CD4-positive, alpha-beta T cell (primary cell): ENCODE data around the gene FMNL2. TPM values are rescaled to one million over a fixed set of nuclear protein-coding genes. Genes with fewer than 3 reads are reported as not detected.

Source experiments
- ATAC-seq: fragments of 200-7000 bp; cut with Tn5 transposase; one replicate; pipeline ENCODE4 v1.10.0; 2022; ENCODE audit warnings: mild to moderate bottlenecking; ENCODE audit not compliant: poor library complexity
- CTCF ChIA-PET: fragments of 350-600 bp; sonication (Branson Sonifier 250); formaldehyde crosslinking; loops from one replicate; lab custom pipeline; 2021; ENCODE audit warnings: antibody characterized with exemption, inconsistent platforms; lab: Charles Lee
- POLR2A ChIA-PET: fragments of 350-600 bp; sonication (Branson Sonifier 250); formaldehyde crosslinking; loops from one replicate; lab custom pipeline; 2021; ENCODE audit warnings: antibody characterized with exemption, inconsistent platforms; lab: Charles Lee
- DNase-seq, 14 experiments: peaks; one replicate each; pipeline ENCODE4 v3.0.0-alpha.2; 2013 to 2020; ENCODE audit warnings: mixed read lengths in 2 of 14
- H3K27ac ChIP-seq, 2 donors: one replicate each; pipeline versions ENCODE4 v1.5.1 to v1.7.0; 2013; ENCODE audit warnings: low read length in 2 of 2, low read depth in 1 of 2, mild to moderate bottlenecking in 1 of 2
- H3K27me3 ChIP-seq, 2 experiments: 1 replicate in 1 of 2; 2 replicates in 1 of 2; pipeline versions ENCODE4 v1.6.1 to v1.7.0; 2013; ENCODE audit warnings: low read length in 2 of 2, control low read depth in 1 of 2, mild to moderate bottlenecking in 1 of 2, moderate library complexity in 1 of 2; ENCODE audit not compliant: insufficient read depth in 2 of 2, control insufficient read depth in 1 of 2
- H3K36me3 ChIP-seq: one replicate; pipeline ENCODE4 v1.6.1; 2013; ENCODE audit warnings: low read length, control low read depth; ENCODE audit not compliant: insufficient read depth
- H3K4me1 ChIP-seq: one replicate; pipeline ENCODE4 v1.6.1; 2013; ENCODE audit warnings: low read length, control low read depth; ENCODE audit not compliant: insufficient read depth
- H3K4me3 ChIP-seq: one replicate; pipeline ENCODE4 v1.5.1; 2013; ENCODE audit warnings: mild to moderate bottlenecking, low read length, moderate library complexity
- H3K9me3 ChIP-seq, 2 experiments: 1 replicate in 1 of 2; 2 replicates in 1 of 2; pipeline versions ENCODE4 v1.6.1 to v1.7.0; 2013; ENCODE audit warnings: low read length in 2 of 2, mild to moderate bottlenecking in 2 of 2, control low read depth in 1 of 2, moderate library complexity in 1 of 2; ENCODE audit not compliant: control insufficient read depth in 1 of 2, insufficient read depth in 1 of 2
- H3K27ac Mint-ChIP-seq: one replicate; pipeline ENCODE4 v1.8.0; 2020; ENCODE audit warnings: mixed read lengths
- H3K27me3 Mint-ChIP-seq: one replicate; pipeline ENCODE4 v1.8.0; 2021; ENCODE audit warnings: mixed read lengths
- H3K36me3 Mint-ChIP-seq: one replicate; pipeline ENCODE4 v1.8.0; 2021; ENCODE audit warnings: low read depth, mixed read lengths
- H3K4me1 Mint-ChIP-seq: one replicate; pipeline ENCODE4 v1.8.0; 2021; ENCODE audit warnings: low read depth, mixed read lengths
- H3K4me3 Mint-ChIP-seq: one replicate; pipeline ENCODE4 v1.8.0; 2020; ENCODE audit warnings: mild to moderate bottlenecking, mixed read lengths
- H3K9me3 Mint-ChIP-seq: one replicate; pipeline ENCODE4 v1.8.0; 2020; ENCODE audit warnings: mixed read lengths
- CTCF ChIP-seq: fragments of 200-600 bp; IDR thresholded peaks from one replicate; pipeline ENCODE4 v1.8.0; 2022; ENCODE audit warnings: antibody characterized with exemption, mild to moderate bottlenecking
- intact Hi-C, 2 experiments: fragments of 100-400 bp; cut with DNase I in 1 of 2; cut with micrococcal nuclease in 1 of 2; formaldehyde crosslinking; loops; one replicate each; pipeline versions ENCODE4 v1.15.1 to v1.9.0; 2023 to 2025; cut with DNase I, micrococcal nuclease
- total RNA-seq, 174 experiments: library from RNA in 2 of 174; stranded (reverse) in 2 of 174; gene quantifications; one replicate each; pipeline ENCODE4 v1.2.3 and lab custom pipeline; 2021 to 2026

Gene FMNL2
- total RNA-seq, 2 experiments from 2014 or later: 0.30 to 0.31 TPM

- Mint-ChIP-seq H3K27me3 (no peaks in the 10 kb centered on the region), H3K4me3 (peak overlapping the region; percentile 67), H3K27ac (peak overlapping the region; percentile 63), H3K4me1 (peaks cover 60% of the 10 kb centered on the region), H3K9me3 (no peaks in the 10 kb centered on the region), H3K36me3 (peaks cover 54% of the 10 kb centered on the region)
- no peak for TF ChIP-seq CTCF
- intact Hi-C loops: loop anchor here in 1 of 2 experiments (2.0 kb wide), 1 partner anchor 23 kb away; the partner anchor contains the start of gene PRPF40A
- Histone ChIP-seq H3K27ac (peak overlapping the region in 1 of 2 donors; percentile 21), H3K27me3 (no peaks in the 10 kb centered on the region), H3K9me3 (no peaks in the 10 kb centered on the region), H3K4me3 (peak overlapping the region; percentile 38), H3K36me3 (peaks cover 24% of the 10 kb centered on the region), H3K4me1 (peaks cover 4% of the 10 kb centered on the region)
- CTCF ChIA-PET: no interaction called here
- peak; percentile 72 for ATAC-seq
- POLR2A ChIA-PET: interaction anchor here (0.6 to 1.5 kb wide), 3 partner anchors 12 to 518 kb away, joined by 3 to 14 read pairs (median 6); partner anchors contain the start of genes ARL6IP6, PRPF40A and STAM2
- DNase-seq: peak in 5 of 14 experiments; percentile 2 to 60 (median 44)
Measured at GRCh38 chr2:152694161-152694661, 359.2 kb downstream of the FMNL2 start.

GRCh38 chr2:152695763-152696162 lies 360.8 kb downstream of the FMNL2 start:
- Mint-ChIP-seq H3K4me3 (no peak overlapping the region), H3K4me1 (peaks cover 72% of the 10 kb centered on the region), H3K27me3 (no peaks in the 10 kb centered on the region), H3K27ac (peak overlapping the region; percentile 63), H3K9me3 (no peaks in the 10 kb centered on the region), H3K36me3 (peaks cover 55% of the 10 kb centered on the region)
- Histone ChIP-seq H3K36me3 (peaks cover 21% of the 10 kb centered on the region), H3K4me3 (no peak overlapping the region), H3K4me1 (peaks cover 4% of the 10 kb centered on the region), H3K9me3 (no peaks in the 10 kb centered on the region), H3K27me3 (no peaks in the 10 kb centered on the region), H3K27ac (no peak overlapping the region)
- POLR2A ChIA-PET: no interaction called here
- no peak for DNase-seq
- ATAC-seq: no peak
- no peak for TF ChIP-seq CTCF
- CTCF ChIA-PET: no interaction called here
- intact Hi-C loops: loop anchor here in 1 of 2 experiments (2.0 kb wide), 1 partner anchor 21 kb away; the partner anchor contains the start of gene PRPF40A

GRCh38 chr2:152696476-152696875 lies 361.5 kb downstream of the FMNL2 start:
- H3K4me1 ChIP-seq: peaks cover 4% of the 10 kb centered on the region
- DNase-seq: no peak
- peaks cover 78% of the 10 kb centered on the region for H3K4me1 Mint-ChIP-seq
- H3K27ac ChIP-seq: no peak overlapping the region
- peaks cover 3% of the 10 kb centered on the region for H3K9me3 Mint-ChIP-seq
- H3K36me3 Mint-ChIP-seq: peaks cover 55% of the 10 kb centered on the region
- no peak overlapping the region for H3K4me3 Mint-ChIP-seq
- no peaks in the 10 kb centered on the region for H3K9me3 ChIP-seq
- no peaks in the 10 kb centered on the region for H3K27me3 ChIP-seq
- no peak overlapping the region for H3K4me3 ChIP-seq
- POLR2A ChIA-PET: no interaction called here
- intact Hi-C loops: no loop called here
- H3K36me3 ChIP-seq: peaks cover 26% of the 10 kb centered on the region
- ATAC-seq: no peak
- H3K27ac Mint-ChIP-seq: peak overlapping the region; percentile 39
- TF ChIP-seq CTCF: no peak
- CTCF ChIA-PET: no interaction called here
- no peaks in the 10 kb centered on the region for H3K27me3 Mint-ChIP-seq

Other genes starting within 250 kb of the FMNL2 start
- under 1 TPM; 0.14 to 0.20 TPM for gene CACNB4, start 236.1 kb upstream of the FMNL2 start, total RNA-seq
- 1 to 10 TPM; 4.1 to 4.9 TPM for gene STAM2, start 159.4 kb upstream of the FMNL2 start, total RNA-seq